ENCODE results near the gene FYN. TPM values are rescaled to one million over a fixed set of nuclear protein-coding genes. Genes with fewer than 3 reads are reported as not detected.
"Not testable (repeated sequence)": the region's sequence is repeated elsewhere in the genome, so short reads cannot be mapped to it uniquely, and the experiment has no call there.

The FYN gene
- total RNA-seq, 1 experiment from 2014 or later = 49.9 TPM

DNA sequence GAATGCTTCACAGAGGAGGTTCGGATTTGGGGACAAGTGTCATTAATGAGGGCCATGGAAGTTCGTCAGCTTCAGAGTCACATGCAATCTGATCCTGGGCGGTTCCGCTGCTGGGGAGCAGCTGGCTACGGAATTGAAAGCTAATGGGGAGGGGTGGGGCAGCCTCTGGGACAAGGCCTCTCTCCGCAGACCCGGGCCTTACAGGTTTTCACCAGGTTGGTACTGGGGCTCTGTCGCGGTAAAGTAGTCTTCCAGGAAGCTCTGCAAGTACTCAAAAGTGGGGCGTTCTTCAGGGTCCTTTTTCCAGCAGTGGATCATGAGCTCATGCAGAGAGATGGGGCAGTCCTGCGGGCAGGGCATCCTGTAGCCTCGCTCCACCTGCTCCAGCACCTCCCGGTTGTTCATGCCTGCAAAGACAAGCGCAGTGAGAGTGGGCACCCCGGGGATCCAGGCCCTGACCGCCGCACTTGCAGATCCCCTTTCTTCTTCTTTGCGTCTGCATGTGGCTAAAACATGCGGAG, 211.7 kb downstream of the FYN start:
- no peak for DNase-seq (ENCODE audit: low read depth)

GRCh38 chr6:111660531-111660930, 212.7 kb downstream of the FYN start:
- DNase-seq (ENCODE audit: low read depth) = no peak

- no peak for DNase-seq (ENCODE audit: low read depth)
Observed at GRCh38 chr6:111658462-111659154, 214.6 kb downstream of the FYN start.

DNA sequence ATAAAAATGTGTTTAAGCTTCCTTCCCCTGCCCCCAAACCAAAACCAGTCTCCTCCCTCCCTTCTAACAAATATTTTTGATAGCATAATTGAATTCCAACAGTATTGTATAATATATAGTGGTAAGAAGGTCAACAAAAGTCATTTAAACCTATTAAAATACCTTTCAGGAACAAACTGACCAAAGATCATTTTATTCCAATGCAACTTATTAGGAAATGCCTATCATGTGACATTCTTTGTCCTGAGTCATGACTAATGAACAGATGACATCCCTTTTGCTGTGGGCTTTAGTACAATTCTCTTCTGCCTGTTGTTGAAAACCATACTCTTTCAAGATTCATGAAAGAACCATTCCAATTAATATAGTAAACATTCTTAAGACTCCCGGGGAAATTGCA, 216.1 kb downstream of the FYN start:
- no peak for DNase-seq (ENCODE audit: low read depth)

- no peak for DNase-seq (ENCODE audit: low read depth)
Observed at GRCh38 chr6:111653979-111654378, 219.3 kb downstream of the FYN start.

DNA sequence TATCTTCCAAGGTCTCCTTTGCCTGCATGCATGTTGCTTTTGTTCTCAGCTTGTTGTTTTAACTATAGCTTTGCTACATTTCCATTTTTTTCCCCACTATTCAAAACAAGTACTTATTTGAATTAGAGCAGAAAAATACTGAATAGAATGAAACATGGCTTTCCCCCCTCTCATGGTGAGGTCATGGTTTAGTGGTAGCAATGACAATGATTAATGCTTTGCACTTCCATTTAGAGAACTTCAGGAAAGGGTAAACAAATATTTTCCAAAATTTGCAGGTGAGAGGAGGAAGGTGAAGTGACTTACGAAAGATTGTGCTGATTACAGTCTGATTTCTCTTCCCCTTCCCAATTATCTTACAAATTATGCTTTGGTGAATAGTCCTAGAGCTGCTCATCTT, 219.8 kb downstream of the FYN start:
- DNase-seq (ENCODE audit: low read depth) = no peak

DNA sequence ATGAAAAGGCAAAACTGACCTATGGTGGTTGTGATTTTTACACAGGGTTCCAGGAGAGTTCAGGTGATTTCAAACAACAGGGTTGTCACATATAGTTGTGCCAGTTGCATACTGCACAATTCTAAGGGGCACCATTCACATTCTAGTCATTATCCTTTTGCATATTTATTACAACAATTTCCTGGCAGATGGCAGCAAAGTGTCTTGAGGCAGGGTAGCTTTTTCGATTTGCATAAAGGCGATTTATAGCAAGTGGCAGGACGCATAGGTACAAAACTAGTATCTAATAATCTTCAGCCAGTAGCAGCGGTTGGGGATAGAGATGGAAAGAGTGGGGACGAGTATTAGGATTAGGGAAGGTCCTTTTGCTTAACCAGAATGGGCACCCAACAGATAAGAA, 221.1 kb downstream of the FYN start:
- no peak for DNase-seq (ENCODE audit: low read depth)

- DNase-seq (ENCODE audit: low read depth) = no peak
Observed at GRCh38 chr6:111651185-111652034, 221.8 kb downstream of the FYN start.

DNA sequence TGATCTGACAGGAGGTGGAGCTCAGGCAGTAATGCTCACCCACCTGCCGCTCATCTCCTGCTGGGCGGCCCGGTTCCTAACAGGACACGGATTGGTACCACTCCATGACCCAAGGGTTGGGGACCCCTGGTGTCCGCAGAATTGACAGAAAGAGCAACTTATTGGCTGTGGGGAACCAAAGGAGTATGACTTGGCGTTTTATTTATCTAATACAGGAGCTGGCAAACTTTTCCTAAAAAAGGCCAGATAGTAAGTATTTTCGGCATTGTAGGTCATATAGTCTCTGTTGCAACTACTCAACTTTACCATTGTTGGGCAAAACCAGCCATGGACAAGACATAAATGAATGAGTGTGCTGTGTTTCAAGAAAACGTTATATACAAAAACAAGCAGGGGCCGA, 223.2 kb downstream of the FYN start:
- no peak for DNase-seq (ENCODE audit: low read depth)

- no peak for DNase-seq (ENCODE audit: low read depth)
Observed at GRCh38 chr6:111648100-111648499, 225.2 kb downstream of the FYN start.

DNA sequence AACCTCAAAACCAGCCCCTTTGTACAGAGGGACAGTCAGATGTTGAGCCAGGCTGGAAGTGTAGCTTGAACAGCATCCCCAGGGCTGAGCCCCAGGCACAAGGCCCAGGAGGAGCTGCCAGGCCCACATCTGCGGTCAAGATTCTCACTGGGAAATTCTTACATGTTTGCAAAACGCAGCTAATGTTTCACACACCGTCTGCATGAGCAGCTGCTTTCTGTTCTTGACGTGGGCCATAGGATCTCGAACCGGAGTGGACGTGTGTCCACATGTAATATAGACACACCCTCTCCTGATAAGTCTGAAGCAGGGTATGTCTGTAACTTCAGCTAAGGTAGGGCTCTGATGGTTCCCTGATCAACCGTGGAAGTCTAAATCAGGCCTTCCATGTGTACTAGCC, 226.3 kb downstream of the FYN start:
- DNase-seq (ENCODE audit: low read depth) = no peak

DNA sequence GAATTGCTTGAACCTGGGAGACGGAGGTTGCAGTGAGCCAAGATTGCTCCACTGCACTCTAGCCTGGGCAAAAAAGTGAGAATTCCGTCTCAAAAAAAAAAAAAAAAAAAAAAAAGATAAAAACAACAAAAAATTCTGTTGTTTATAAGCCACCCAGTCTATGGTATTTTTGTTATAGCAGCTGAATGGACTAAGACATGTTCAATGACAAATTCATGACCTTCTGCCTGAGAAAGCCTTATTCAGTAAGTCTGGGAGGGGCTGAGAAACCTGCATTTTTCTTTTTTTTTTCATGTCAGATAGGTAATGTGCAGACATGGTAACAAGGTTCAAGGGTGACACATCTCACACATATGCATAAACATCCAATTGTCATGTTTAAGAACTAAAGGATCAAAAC, 227.2 kb downstream of the FYN start:
- DNase-seq (ENCODE audit: low read depth) = no peak

DNA sequence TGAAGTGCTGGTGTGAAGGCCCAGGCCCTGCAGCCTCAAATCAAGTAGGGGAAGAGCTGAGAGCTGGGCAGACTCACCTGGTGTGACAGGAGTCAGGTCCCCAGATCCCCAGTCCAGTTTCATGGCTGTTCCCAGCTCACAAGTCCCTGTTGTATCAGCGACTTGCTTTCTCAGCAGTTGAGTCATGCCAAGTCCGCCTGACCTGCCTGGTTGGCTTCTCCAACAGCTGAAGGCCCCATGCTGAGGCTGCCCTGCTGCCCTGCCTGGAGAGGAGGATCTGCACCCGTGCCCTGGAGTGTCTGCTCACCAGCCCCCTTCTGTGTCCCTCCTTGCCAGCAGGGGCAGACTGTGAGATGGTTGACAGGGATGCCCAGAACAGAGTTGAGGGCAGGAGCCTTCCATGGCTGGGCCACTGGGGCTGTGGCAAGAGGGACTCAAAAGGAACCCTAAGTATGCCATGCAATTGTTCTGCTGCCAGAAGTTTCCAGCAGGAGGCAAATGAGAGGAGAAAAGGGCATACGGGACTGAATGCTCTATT, 228.3 kb downstream of the FYN start:
- DNase-seq (ENCODE audit: low read depth) = no peak

- DNase-seq (ENCODE audit: low read depth) = peak; percentile 55
Observed at GRCh38 chr6:111642463-111643158, 230.6 kb downstream of the FYN start.

DNA sequence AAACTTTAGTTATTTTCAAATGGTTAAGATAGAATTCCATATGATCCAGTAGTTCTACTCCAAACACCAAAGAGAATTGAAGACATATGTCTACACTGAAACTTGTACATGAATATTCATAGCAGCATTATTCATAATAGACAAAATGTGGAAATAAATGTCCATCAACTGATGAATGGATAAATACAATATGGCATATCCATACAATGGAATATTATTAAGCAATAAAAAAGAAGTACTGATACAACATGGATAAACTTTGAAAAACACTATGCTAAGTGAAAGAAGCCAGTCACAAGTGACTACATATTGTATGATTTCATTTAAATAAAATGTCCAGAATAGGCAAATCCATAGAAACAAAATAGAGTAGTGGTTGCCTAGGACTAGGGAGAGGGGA, 234.0 kb downstream of the FYN start:
- no peak for DNase-seq (ENCODE audit: low read depth)

DNA sequence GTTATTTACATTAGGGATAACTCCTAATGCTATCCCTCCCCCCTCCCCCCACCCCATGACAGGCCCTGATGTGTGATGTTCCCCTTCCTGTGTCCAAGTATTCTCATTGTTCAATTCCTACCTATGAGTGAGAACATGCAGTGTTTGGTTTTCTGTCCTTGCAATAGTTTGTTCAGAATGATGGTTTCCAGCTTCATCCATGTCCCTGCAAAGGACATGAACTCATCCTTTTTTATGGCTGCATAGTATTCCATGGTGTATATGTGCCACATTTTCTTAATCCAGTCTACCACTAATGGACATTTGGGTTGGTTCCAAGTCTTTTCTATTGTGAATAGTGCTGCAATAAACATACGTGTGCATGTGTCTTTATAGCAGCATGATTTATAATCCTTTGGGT, 238.3 kb downstream of the FYN start:
- not testable (repeated sequence) for DNase-seq (ENCODE audit: low read depth)

GRCh38 chr6:111633822-111634221, 239.4 kb downstream of the FYN start:
- no peak for DNase-seq (ENCODE audit: low read depth)

DNA sequence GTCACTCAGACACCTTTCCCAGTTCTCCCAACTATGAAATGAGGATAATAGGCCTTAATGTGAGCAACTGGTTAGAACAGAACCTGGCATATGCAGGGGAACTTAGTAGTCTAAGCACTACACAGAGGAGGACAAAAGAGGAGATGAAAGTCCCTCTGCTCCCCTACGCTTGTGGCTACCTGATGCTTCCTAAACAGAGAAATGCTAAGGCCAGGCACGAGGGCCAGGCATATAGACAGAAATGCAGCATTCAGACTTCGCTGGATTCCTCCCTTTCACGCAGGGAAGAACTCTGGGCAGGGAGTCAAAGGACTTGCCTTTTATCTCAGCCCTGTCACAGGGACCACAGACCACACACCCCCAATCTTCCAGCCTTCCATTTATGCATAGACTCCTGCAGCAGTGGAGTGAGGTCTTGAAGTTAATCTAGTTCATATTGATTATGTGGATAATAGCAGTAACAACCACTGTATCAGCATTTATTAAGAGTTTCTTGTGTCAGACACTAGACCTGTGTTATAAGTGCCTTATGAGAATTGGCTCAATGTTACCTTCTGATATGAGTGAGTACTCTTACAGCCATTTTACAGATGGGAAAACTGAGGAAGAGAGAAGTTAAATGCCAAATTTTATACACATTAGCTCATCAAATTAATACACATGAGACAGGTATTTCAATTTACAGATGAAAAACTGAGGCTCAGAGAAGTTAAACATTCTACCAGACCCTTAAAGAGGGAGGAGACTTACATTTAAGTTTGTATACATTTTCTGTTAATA, 240.6 kb downstream of the FYN start:
- DNase-seq (ENCODE audit: low read depth) = no peak

DNA sequence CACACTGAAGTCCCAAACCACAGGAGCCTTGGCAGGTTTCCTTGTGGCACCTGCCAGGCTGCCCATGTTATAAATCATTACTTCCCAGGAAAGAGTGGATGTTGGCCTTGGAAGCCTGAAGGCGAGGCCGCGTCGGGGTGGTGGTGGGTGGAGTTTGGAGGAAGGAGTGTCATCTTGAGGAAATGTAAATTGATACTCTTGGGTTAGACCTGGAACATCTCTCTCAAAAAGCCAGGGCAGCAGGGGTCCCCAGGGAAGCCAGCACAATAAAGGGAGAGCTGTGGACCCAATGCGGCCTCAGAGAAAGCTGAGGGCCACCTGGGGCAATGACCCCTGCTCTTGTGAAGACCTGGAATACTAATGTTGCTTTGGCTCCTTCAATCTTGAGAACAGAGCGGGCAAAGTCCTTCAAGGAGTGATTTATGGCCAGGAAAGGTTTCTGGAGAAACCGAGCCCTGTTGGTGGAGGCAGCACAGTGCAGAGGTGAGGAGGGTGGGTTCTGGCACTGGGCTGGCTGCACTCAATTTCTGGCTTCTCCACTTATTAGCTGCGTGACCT, 241.3 kb downstream of the FYN start:
- no peak for DNase-seq (ENCODE audit: low read depth)

DNA sequence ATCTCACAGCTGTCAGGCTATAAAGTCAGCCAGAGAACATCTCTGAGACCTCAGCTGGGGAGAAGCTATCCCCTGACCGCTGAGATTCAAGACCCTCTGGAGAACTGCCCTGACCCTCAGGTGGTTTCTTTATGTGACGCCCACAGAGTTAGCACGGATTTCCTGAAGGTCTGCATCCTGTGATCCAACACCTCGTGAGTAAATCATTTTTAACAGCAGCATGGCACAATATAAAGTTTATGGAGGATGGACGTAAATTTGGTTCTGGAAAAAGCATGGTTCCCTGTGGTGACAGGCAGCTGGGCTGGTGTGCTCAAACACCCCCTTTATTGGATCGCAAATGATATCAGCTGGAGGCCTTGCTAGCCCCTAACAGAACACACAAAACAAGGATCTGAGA, 242.2 kb downstream of the FYN start:
- no peak for DNase-seq (ENCODE audit: low read depth)
